H9 (cell line): ENCODE results near the gene NPAT. TPM values are rescaled to one million over a fixed set of nuclear protein-coding genes. Genes with fewer than 3 reads are reported as not detected.

Source experiments
- DNase-seq: peaks from one replicate; pipeline ENCODE4 v3.0.0-alpha.2; 2017
- H2AFZ ChIP-seq: one replicate; pipeline ENCODE4 v1.6.1; 2013; ENCODE audit warnings: mild to moderate bottlenecking, low read length, control low read depth, moderate library complexity
- H2AK5ac ChIP-seq: 2 replicates; pipeline ENCODE4 v1.6.1; 2013; ENCODE audit warnings: low read length, control low read depth, mixed read lengths; ENCODE audit not compliant: insufficient read length
- H2BK120ac ChIP-seq: one replicate; pipeline ENCODE4 v1.6.1; 2013; ENCODE audit warnings: low read depth, mild to moderate bottlenecking, low read length, control low read depth, inconsistent platforms; ENCODE audit not compliant: poor library complexity, severe bottlenecking
- H2BK12ac ChIP-seq: 2 replicates; pipeline ENCODE4 v1.6.1; 2013; ENCODE audit warnings: low read length, control low read depth, mixed read lengths, low read depth; ENCODE audit not compliant: insufficient read length
- H2BK15ac ChIP-seq: 2 replicates; pipeline ENCODE4 v1.6.1; 2013; ENCODE audit warnings: low read depth, low read length, control low read depth
- H2BK20ac ChIP-seq: one replicate; pipeline ENCODE4 v1.6.1; 2013; ENCODE audit warnings: low read depth, mild to moderate bottlenecking, low read length, control low read depth, inconsistent platforms; ENCODE audit not compliant: poor library complexity, severe bottlenecking
- H2BK5ac ChIP-seq: 2 replicates; pipeline ENCODE4 v1.6.1; 2013; ENCODE audit warnings: low read length, control low read depth, mixed read lengths; ENCODE audit not compliant: insufficient read length
- H3K14ac ChIP-seq: 2 replicates; pipeline ENCODE4 v1.6.1; 2013; ENCODE audit warnings: low read length, control low read depth; ENCODE audit not compliant: insufficient read depth
- H3K18ac ChIP-seq: 2 replicates; pipeline ENCODE4 v1.6.1; 2013; ENCODE audit warnings: low read depth, mild to moderate bottlenecking, mixed read lengths, low read length, control low read depth; ENCODE audit not compliant: insufficient read length
- H3K23ac ChIP-seq: 2 replicates; pipeline ENCODE4 v1.6.1; 2013; ENCODE audit warnings: low read length, control low read depth, mixed read lengths, low read depth; ENCODE audit not compliant: insufficient read length
- H3K23me2 ChIP-seq: 2 replicates; pipeline ENCODE4 v1.6.1; 2013; ENCODE audit warnings: low read depth, mild to moderate bottlenecking, mixed read lengths, low read length, control low read depth; ENCODE audit not compliant: insufficient read length, poor library complexity, severe bottlenecking
- H3K27ac ChIP-seq: 2 replicates; pipeline ENCODE4 v1.5.1; 2013; ENCODE audit warnings: low read length, control low read depth, mixed read lengths, low read depth; ENCODE audit not compliant: insufficient read length
- H3K27me3 ChIP-seq: 2 replicates; pipeline ENCODE4 v1.6.1; 2013; ENCODE audit warnings: low read length, control low read depth, inconsistent platforms; ENCODE audit not compliant: insufficient read depth
- H3K4ac ChIP-seq: 2 replicates; pipeline ENCODE4 v1.6.1; 2013; ENCODE audit warnings: low read depth, mild to moderate bottlenecking, control low read depth, inconsistent platforms, low read length, moderate library complexity
- H3K4me1 ChIP-seq: 2 replicates; pipeline ENCODE4 v1.6.1; 2013; ENCODE audit warnings: low read length, control low read depth, inconsistent platforms; ENCODE audit not compliant: insufficient read depth
- H3K4me2 ChIP-seq: 2 replicates; pipeline ENCODE4 v1.6.1; 2013; ENCODE audit warnings: low read length, control low read depth, mixed read lengths; ENCODE audit not compliant: insufficient read length, insufficient read depth
- H3K56ac ChIP-seq: 2 replicates; pipeline ENCODE4 v1.6.1; 2013; ENCODE audit warnings: low read depth, mild to moderate bottlenecking, mixed read lengths, low read length, control low read depth; ENCODE audit not compliant: insufficient read length
- H3K79me1 ChIP-seq: 2 replicates; pipeline ENCODE4 v1.6.1; 2013; ENCODE audit warnings: low read depth, mild to moderate bottlenecking, moderate library complexity, low read length, control low read depth, inconsistent platforms; ENCODE audit not compliant: insufficient read depth, poor library complexity, severe bottlenecking
- H3K79me2 ChIP-seq: 2 replicates; pipeline ENCODE4 v1.6.1; 2013; ENCODE audit warnings: low read length, control low read depth, inconsistent platforms; ENCODE audit not compliant: insufficient read depth
- H3K9ac ChIP-seq: 2 replicates; pipeline ENCODE4 v1.6.1; 2013; ENCODE audit warnings: low read length, control low read depth, mixed read lengths; ENCODE audit not compliant: insufficient read length; ENCODE audit errors: extremely low read depth
- H3K9me3 ChIP-seq: one replicate; pipeline ENCODE4 v1.6.1; 2013; ENCODE audit warnings: low read depth, low read length, inconsistent platforms; ENCODE audit not compliant: control insufficient read depth
- H3T11ph ChIP-seq: one replicate; pipeline ENCODE4 v1.6.1; 2013; ENCODE audit warnings: mild to moderate bottlenecking, low read length, control low read depth, inconsistent platforms
- H4K20me1 ChIP-seq: one replicate; pipeline ENCODE4 v1.6.1; 2013; ENCODE audit not compliant: control insufficient read depth, insufficient read length, insufficient read depth
- H4K5ac ChIP-seq: 2 replicates; pipeline ENCODE4 v1.6.1; 2013; ENCODE audit warnings: low read depth, mild to moderate bottlenecking, mixed read lengths, low read length, control low read depth; ENCODE audit not compliant: insufficient read length
- H4K8ac ChIP-seq: replicated peaks from 2 replicates; pipeline ENCODE4 v1.6.1; 2013; ENCODE audit warnings: low read length, control low read depth, mixed read lengths, low read depth; ENCODE audit not compliant: insufficient read length
- H4K91ac ChIP-seq: 2 replicates; pipeline ENCODE4 v1.6.1; 2013; ENCODE audit warnings: low read depth, mild to moderate bottlenecking, moderate library complexity, mixed read lengths, low read length, control low read depth; ENCODE audit not compliant: insufficient read length
- H3K27ac Mint-ChIP-seq, 3 experiments: 2 replicates in 2 of 3; 3 replicates in 1 of 3; pipeline ENCODE4 v1.8.0; 2020 to 2021; ENCODE audit warnings: mixed read lengths in 3 of 3, mild to moderate bottlenecking in 1 of 3, moderate library complexity in 1 of 3
- H3K27me3 Mint-ChIP-seq: 2 replicates; pipeline ENCODE4 v1.8.0; 2021; ENCODE audit warnings: low read depth, mild to moderate bottlenecking, moderate library complexity, mixed read lengths
- H3K36me3 Mint-ChIP-seq, 3 experiments: 2 replicates in 2 of 3; 3 replicates in 1 of 3; pipeline ENCODE4 v1.8.0; 2020 to 2021; ENCODE audit warnings: low read depth in 3 of 3, mixed read lengths in 3 of 3; ENCODE audit not compliant: insufficient read depth in 1 of 3
- H3K4me1 Mint-ChIP-seq, 2 experiments: 2 replicates each; pipeline ENCODE4 v1.8.0; 2020; ENCODE audit warnings: mixed read lengths in 2 of 2
- H3K4me3 Mint-ChIP-seq, 2 experiments: 2 replicates in 1 of 2; 3 replicates in 1 of 2; pipeline ENCODE4 v1.8.0; 2020 to 2021; ENCODE audit warnings: mild to moderate bottlenecking in 2 of 2, mixed read lengths in 2 of 2, moderate library complexity in 1 of 2
- H3K9me3 Mint-ChIP-seq, 2 experiments: 2 replicates in 1 of 2; 3 replicates in 1 of 2; pipeline ENCODE4 v1.8.0; 2020; ENCODE audit warnings: mild to moderate bottlenecking in 2 of 2, mixed read lengths in 2 of 2, moderate library complexity in 1 of 2
- CTCF ChIP-seq: fragments of 200-600 bp; sonication (generic); conservative IDR thresholded peaks from 3 replicates; pipeline ENCODE4 v1.8.0; 2021; ENCODE audit warnings: antibody characterized with exemption, mild to moderate bottlenecking
- WGBS: extraction: QIAGEN DNeasy Blood & Tissue Kit; methylation state at CpG from one replicate; pipeline ENCODE4 v1.1.7; 2013; ENCODE audit warnings: missing lambda C conversion rate, low lambda C conversion rate, mixed read lengths; ENCODE audit not compliant: insufficient read length; ENCODE audit errors: extremely low coverage; 5-methylcytosine and 5-hydroxymethylcytosine counted together
- total RNA-seq: library from RNA; stranded (reverse); gene quantifications from 2 replicates; pipeline ENCODE4 v1.2.1, GENCODE V29; 2021

The NPAT gene
- total RNA-seq, 1 experiment from 2014 or later: 22.9 TPM

DNA sequence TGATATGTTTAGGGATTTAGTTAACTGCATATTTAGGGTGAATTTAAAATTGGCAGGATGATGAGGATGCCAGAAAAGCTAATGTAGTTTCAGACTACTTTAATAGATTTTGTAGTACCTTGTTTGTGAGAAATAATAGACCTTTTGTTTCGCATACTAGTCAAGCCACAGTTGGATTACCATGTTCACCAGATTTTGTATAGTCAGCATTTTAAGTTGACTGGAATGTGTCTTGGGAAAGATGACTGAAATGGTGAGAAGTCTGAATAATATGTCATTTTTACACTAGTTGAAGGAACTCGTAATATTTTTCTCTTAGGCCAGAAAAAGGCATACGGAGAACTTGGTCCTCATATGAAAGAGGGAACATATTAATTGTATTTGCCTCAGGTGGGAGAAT lies 23.9 kb upstream of the NPAT start:
- Histone ChIP-seq H3K27me3 (no peaks in the 10 kb centered on the region), H3K9ac (no peak overlapping the region), H3K4ac (no peak overlapping the region), H4K91ac (no peak overlapping the region), H3K9me3 (no peaks in the 10 kb centered on the region), H3K18ac (no peak overlapping the region), H3K23me2 (no peaks in the 10 kb centered on the region), H4K20me1 (no peaks in the 10 kb centered on the region), H3K56ac (no peak overlapping the region), H3K14ac (no peak overlapping the region), H3K79me1 (no peaks in the 10 kb centered on the region), H2AFZ (no peak overlapping the region), H3K4me2 (no peak overlapping the region), H4K5ac (no peak overlapping the region), H3K27ac (no peak overlapping the region), H3K23ac (no peak overlapping the region), H2BK5ac (no peak overlapping the region), H3K79me2 (no peaks in the 10 kb centered on the region), H2BK12ac (no peak overlapping the region), H2AK5ac (no peak overlapping the region), H2BK120ac (no peak overlapping the region), H3T11ph (no peak overlapping the region), H4K8ac (no peak overlapping the region), H3K4me1 (no peaks in the 10 kb centered on the region), H2BK20ac (no peak overlapping the region), H2BK15ac (no peak overlapping the region)
- Mint-ChIP-seq H3K27ac (no peak overlapping the region), H3K27me3 (no peaks in the 10 kb centered on the region), H3K4me1 (no peaks in the 10 kb centered on the region), H3K4me3 (no peak overlapping the region), H3K36me3 (peaks cover 8 to 46% (median 35%) of the 10 kb centered on the region in 3 experiments; a peak in 6 of 7 replicates), H3K9me3 (no peaks in the 10 kb centered on the region)
- no peak for DNase-seq
- WGBS: no CpG with 5 or more reads among the region's 3 CpGs
- no peak for TF ChIP-seq CTCF
